Measurements from ENCODE around the gene MPND.

Gene MPND

DNA sequence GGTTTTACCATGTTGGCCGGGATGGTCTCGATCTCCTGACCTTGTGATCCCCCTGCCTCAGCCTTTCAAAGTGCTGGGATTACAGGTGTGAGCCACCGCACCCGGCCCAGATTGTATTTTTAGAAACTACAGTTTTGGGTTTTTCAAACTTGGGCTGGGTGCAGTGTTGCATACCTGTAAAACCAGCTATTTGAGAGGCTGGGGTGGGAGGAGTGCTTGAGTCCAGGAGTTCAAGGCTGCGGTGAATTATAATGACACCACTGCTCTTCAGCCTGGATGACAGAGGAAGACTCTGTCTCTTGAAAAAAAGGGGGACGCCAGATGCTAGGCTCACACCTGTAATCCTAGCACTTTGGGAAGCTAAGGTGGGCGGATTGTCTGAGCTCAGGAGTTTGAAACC, 63.3 kb downstream of the MPND start:
- no peaks in the 10 kb centered on the region for H3K27me3 ChIP-seq (ENCODE audit: control insufficient read depth, insufficient read depth, low read length)
- H3K36me3 ChIP-seq (ENCODE audit: control insufficient read depth, low read depth, low read length): peaks cover 47% of the 10 kb centered on the region
- H3K9me3 ChIP-seq (ENCODE audit: control insufficient read depth, low read depth, low read length): no peaks in the 10 kb centered on the region
- H3K9ac ChIP-seq (ENCODE audit: low read length): no peak overlapping the region
- no peak overlapping the region for H3K27ac ChIP-seq (ENCODE audit: low read length)
- peaks cover 32% of the 10 kb centered on the region for H3K4me1 ChIP-seq (ENCODE audit: control insufficient read depth, low read depth, low read length)
- no peak overlapping the region for H3K4me3 ChIP-seq (ENCODE audit: low read length)

DNA sequence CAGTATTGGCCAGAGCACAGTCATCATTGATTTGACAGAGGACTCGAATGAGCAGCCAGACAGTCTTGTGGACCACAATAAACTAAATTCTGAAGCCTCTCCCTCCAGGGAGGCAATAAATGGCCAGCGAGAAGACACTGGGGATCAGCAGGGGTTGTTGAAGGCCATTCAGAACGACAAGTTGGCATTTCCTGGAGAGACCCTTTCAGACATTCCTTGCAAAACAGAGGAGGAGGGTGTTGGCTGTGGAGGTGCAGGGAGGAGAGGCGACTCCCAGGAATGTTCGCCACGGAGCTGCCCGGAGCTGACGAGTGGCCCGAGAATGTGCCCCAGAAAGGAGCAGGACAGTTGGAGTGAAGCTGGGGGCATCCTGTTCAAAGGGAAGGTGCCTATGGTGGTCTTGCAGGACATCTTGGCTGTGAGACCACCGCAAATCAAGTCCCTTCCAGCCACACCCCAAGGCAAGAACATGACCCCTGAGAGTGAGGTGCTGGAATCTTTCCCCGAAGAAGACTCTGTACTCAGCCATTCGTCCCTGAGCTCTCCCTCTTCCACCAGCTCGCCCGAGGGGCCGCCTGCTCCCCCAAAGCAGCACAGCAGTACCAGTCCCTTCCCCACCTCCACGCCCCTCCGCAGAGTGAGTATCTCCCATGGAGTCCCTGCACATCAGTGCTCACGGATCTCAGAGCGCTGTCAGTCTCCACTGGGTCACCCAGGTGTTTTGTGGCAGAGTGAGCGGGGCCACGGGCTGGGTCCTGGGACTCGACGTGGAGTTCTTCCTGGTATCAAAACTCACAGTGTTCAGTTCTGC, 66.0 kb downstream of the MPND start:
- Histone ChIP-seq H3K27me3 (ENCODE audit: control insufficient read depth, insufficient read depth, low read length) (no peaks in the 10 kb centered on the region), H3K9me3 (ENCODE audit: control insufficient read depth, low read depth, low read length) (no peaks in the 10 kb centered on the region), H3K9ac (ENCODE audit: low read length) (peak overlapping the region; percentile 26), H3K27ac (ENCODE audit: low read length) (peak overlapping the region; percentile 82), H3K36me3 (ENCODE audit: control insufficient read depth, low read depth, low read length) (peaks cover 71% of the 10 kb centered on the region), H3K4me1 (ENCODE audit: control insufficient read depth, low read depth, low read length) (peaks cover 35% of the 10 kb centered on the region), H3K4me3 (ENCODE audit: low read length) (peak overlapping the region; percentile 11)
